ENCODE measurements around the gene PACSIN1. TPM values are rescaled to one million over a fixed set of nuclear protein-coding genes. Genes with fewer than 3 reads are reported as not detected.

PACSIN1 gene
- total and polyA plus RNA-seq, 2 of the 4 experiments (the other 2 are of a cell fraction): 0.02 TPM; not detected in 1

GRCh38 chr6:34517461-34517881, 51.6 kb downstream of the PACSIN1 start:
- no TSS peak for BruUV-seq (replicated peaks)
- no peak overlapping the region for H4K5ac ChIP-seq (ENCODE audit: low read depth, low read length)
- H3K4me3 ChIP-seq (ENCODE audit: insufficient read depth, low read depth, low read length): no peak overlapping the region
- in situ Hi-C loops (cut with MboI; ENCODE audit: low sequenced_read_pairs) (no loop called here), dilution Hi-C loops (cut with HindIII; ENCODE audit: low sequenced_read_pairs, unreplicated experiment) (no loop called here), intact Hi-C loops (cut with micrococcal nuclease) (no loop called here)
- POLR2A ChIA-PET (ENCODE audit: unreplicated experiment): no interaction called here
- no peaks in the 10 kb centered on the region for H4K20me1 ChIP-seq (ENCODE audit: insufficient read depth, low read length)
- no peak for TF ChIP-seq BHLHE40 (IDR thresholded peaks at IDR 0.05; ENCODE audit: low read depth, low read length)
- no peak for TF ChIP-seq CHD1 (IDR thresholded peaks at IDR 0.05; ENCODE audit: low read depth, low read length)
- no peaks in the 10 kb centered on the region; the same call in 1 of the 2 replicates for H3K9me3 ChIP-seq (ENCODE audit: control insufficient read depth, insufficient read depth, low read length)
- CTCF ChIA-PET: no interaction called here
- H3K56ac ChIP-seq (ENCODE audit: extremely low read depth, insufficient read depth, low read length): no peak overlapping the region
- no peak overlapping the region for H2AK5ac ChIP-seq (ENCODE audit: low read depth, low read length)
- peaks cover 63% of the 10 kb centered on the region for H3K27me3 ChIP-seq (ENCODE audit: control insufficient read depth, insufficient read depth, low read length)
- no peak overlapping the region for H2BK20ac ChIP-seq (ENCODE audit: low read depth, low read length)
- peaks cover 1% of the 10 kb centered on the region; the same call in 1 of the 2 replicates for H3K4me1 ChIP-seq (ENCODE audit: control insufficient read depth, insufficient read depth, low read length)
- H2BK15ac ChIP-seq (ENCODE audit: low read depth, low read length): no peak overlapping the region
- no peaks in the 10 kb centered on the region for H3K79me1 ChIP-seq (ENCODE audit: low read depth in 1 of 2, low read length in 2 of 2)
- DNase-seq (no peak), ATAC-seq (ENCODE audit: low read depth) (no peak)
- H3K14ac ChIP-seq (replicated peaks; ENCODE audit: low read depth, low read length): no peak overlapping the region
- no peaks in the 10 kb centered on the region for H3K9me1 ChIP-seq (ENCODE audit: insufficient read depth, low read length)
- H3K27ac ChIP-seq (ENCODE audit: insufficient read depth, low read length): no peak overlapping the region
- no peak overlapping the region for H2BK120ac ChIP-seq (ENCODE audit: low read depth, low read length)
- no peak overlapping the region for H2AFZ ChIP-seq (replicated peaks; ENCODE audit: low read length, poor library complexity)
- H4K8ac ChIP-seq (ENCODE audit: low read depth in 2 of 2, low read length in 2 of 2): no peak overlapping the region
- no peak overlapping the region for H3K9ac ChIP-seq (ENCODE audit: low read depth, low read length)
- no peak overlapping the region for H2AK9ac ChIP-seq (replicated peaks; ENCODE audit: low read depth, low read length, poor library complexity)
- no peak overlapping the region for H2BK5ac ChIP-seq (ENCODE audit: low read depth, low read length, poor library complexity, severe bottlenecking)
- H3K36me3 ChIP-seq (ENCODE audit: control insufficient read depth, insufficient read depth, low read length): no peaks in the 10 kb centered on the region
- no peak overlapping the region for H4K91ac ChIP-seq (ENCODE audit: insufficient read depth, low read depth, low read length)
- WGBS, 2 experiments (ENCODE audit: extremely low coverage in 2 of 2, insufficient read length in 1 of 2): 83% methylated on average over 1 of the region's 4 CpGs; no CpG with 5 or more reads in 1 of the 2 experiments
- H3K23ac ChIP-seq (ENCODE audit: low read depth, low read length): no peak overlapping the region
- no peak overlapping the region for H3K18ac ChIP-seq (ENCODE audit: low read depth, low read length)
- H3K4ac ChIP-seq (ENCODE audit: low read depth, low read length): no peak overlapping the region
- no peak overlapping the region for H3K4me2 ChIP-seq (ENCODE audit: low read depth, low read length)
